ENCODE results near the gene INPP5E.

DNA sequence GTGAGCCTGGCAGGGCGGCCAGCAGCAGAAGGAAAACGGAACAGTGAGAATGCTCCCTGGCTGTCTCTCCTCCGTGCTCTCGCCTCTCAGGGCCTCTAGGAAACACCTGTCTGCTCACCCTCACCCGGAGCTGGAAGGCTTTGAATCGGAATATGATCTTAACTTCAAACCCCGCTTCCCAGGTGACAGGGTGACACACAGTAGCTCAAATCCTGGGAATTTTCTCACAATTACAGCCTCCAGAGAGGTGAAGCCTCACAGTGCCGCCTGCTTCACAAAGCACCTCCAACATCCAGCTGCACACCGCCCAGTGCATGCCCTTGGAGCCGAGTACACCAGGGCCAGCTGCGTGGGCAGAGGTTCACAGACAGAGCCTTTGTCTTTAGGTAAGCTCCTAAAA, 30.7 kb upstream of the INPP5E start:
- TF ChIP-seq, protein P1, sequence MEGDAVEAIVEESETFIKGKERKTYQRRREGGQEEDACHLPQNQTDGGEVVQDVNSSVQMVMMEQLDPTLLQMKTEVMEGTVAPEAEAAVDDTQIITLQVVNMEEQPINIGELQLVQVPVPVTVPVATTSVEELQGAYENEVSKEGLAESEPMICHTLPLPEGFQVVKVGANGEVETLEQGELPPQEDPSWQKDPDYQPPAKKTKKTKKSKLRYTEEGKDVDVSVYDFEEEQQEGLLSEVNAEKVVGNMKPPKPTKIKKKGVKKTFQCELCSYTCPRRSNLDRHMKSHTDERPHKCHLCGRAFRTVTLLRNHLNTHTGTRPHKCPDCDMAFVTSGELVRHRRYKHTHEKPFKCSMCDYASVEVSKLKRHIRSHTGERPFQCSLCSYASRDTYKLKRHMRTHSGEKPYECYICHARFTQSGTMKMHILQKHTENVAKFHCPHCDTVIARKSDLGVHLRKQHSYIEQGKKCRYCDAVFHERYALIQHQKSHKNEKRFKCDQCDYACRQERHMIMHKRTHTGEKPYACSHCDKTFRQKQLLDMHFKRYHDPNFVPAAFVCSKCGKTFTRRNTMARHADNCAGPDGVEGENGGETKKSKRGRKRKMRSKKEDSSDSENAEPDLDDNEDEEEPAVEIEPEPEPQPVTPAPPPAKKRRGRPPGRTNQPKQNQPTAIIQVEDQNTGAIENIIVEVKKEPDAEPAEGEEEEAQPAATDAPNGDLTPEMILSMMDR (IDR thresholded peaks at IDR 0.05): no peak
- TF ChIP-seq EZH2 (IDR thresholded peaks at IDR 0.05; ENCODE audit: borderline replicate concordance, insufficient read depth, low read depth, low read length, poor library complexity, severe bottlenecking): no peak
